NCI-H1092 (cell line): ENCODE results near the gene HAAO.

Source experiments
- DNase-seq: peaks from one replicate; lab custom pipeline; 2025; lab: John Stamatoyannopoulos, UW

The HAAO gene

DNA sequence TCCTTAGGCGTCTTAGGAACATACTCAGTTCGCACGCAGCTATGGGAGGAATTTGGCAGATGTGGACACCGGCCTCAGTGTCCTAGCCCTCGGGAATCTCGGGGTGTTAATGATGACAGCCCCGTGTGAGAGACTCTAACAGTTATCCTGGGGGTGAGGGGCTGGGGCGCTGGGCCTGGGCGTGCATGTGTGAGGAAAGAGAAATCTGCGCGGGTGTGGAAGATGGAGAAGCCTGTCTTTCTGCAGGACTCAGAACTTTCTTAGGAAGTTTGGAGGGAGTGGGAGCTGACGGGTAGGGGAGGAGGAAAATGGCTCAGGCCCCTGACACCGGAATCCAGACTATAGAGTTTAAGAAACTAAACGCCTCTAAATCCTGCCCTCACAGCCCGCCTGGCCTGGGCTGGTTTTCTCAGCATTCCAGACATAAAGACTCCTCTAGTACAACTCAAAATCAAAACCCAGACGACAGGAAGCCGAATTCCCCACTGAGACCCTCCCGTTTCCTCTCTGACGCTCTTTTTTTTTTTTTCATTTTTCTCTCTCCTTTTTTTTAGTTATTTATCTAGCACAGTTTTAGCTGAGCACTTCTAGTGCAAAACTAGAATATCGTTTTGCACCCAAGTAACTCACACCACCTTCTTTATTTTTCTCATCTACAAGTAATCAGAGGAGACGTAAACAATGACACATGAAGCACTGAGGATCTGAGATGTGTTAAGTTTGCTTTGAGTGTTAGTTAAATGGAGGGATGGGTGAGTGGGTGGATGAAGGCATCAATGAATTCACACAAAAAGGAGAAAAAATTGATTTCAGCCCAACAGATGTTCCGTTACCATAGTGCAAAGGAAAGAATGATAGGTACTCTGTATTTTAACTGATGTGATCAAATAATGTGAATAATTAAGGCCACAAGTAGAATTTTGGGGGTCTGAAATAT is 1.2 kb upstream of the HAAO start:
- no peak for DNase-seq

DNA sequence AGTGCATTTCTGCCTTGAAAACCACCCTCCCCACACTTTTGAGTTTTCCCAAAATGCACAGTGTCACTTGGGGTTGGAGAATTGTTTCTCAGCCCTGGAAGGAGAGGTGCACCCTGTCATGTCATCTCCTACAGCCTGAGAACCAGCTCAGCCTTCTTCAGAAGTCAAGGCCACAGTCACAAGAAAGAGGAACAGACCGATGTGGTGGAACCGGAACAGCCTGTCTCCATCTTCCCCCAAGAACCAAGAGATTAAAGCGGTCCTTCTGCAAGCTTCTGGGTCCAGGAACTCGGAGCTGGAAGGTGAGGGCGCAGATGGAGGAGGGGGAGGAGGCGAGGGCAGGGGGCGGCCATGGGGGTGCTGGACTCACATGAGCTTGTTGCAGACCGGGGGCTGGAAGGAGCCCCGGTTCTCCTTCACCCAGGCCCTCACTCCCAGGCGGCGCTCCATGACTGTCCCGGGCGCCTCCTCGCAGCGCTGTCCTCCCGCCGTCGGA is 248 bp downstream of the HAAO start:
- no peak for DNase-seq

DNA sequence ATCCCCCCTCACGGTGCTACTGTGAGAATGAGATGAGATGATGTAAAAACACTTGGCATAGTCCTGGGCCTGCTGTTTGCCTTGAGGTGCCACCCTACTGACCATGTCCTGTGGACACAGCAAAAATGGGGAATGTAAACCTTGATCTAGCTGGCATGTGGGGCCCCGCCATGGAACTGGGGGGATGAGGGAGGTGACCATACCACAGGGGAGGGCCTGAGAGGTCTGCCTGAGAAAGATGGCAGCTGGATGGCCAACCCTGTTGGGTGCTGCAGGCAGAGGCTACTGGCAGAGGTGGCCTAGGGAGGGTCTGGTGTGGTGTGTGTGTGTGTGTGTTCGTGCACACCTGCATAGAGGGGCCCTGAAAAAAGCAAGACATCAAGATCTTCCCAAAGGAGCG is 777 bp downstream of the HAAO start:
- DNase-seq, result no peak

DNA sequence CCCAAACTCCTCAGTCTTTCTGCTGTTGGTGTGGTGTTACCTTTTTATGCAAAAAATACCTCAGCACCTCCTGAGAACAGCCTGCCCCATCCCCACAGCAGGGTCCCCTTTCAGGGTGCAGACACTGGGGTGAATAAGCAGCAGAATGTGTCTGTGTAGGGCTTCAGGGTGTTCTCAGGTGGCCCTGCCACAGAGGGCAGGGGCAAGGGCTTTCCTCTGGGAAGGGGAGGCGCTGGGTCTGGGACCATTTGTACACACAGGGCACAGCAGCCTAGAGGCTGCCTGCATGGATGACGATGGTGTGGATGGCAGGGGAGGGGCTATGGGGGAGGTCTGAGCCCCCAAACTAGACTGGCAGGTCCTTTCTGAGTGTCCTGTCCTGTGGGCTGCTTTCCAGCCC is 2.6 kb downstream of the HAAO start:
- no peak for DNase-seq

DNA sequence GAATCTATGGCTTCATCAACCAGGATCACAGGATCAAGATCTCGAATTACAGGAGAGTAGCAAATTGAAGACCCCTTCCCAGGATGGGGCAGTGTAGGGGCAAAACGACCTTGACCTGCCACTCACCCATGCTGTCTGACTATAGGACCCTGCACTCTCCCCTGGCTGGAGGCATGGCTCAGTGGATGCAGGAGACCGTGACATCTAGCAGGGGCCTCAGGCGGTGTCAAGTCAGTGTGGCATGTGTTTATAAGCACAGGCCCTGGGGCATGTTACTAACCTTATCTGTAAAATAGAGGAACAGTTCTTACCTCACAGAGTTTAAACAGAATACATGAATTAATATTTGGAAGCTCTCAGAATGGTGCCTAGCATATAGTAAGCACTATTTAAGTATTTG is 3.5 kb downstream of the HAAO start:
- no peak for DNase-seq

DNA sequence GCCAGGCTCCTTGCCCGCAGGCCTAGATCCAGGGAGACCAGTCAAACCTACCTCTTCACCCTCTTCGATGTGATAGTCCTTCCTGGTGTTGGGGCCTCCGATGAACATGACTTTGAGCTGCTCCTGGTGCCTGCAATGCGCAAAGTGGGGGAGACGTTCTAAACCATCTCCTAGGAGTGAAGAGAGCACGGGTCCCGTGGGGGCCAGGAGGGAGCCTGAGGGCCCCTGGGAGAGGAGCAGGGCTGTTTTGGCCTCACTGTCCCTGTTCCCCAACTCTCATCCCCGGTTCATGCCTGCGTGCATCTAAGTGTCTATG is 3.9 kb downstream of the HAAO start:
- no peak for DNase-seq

DNA sequence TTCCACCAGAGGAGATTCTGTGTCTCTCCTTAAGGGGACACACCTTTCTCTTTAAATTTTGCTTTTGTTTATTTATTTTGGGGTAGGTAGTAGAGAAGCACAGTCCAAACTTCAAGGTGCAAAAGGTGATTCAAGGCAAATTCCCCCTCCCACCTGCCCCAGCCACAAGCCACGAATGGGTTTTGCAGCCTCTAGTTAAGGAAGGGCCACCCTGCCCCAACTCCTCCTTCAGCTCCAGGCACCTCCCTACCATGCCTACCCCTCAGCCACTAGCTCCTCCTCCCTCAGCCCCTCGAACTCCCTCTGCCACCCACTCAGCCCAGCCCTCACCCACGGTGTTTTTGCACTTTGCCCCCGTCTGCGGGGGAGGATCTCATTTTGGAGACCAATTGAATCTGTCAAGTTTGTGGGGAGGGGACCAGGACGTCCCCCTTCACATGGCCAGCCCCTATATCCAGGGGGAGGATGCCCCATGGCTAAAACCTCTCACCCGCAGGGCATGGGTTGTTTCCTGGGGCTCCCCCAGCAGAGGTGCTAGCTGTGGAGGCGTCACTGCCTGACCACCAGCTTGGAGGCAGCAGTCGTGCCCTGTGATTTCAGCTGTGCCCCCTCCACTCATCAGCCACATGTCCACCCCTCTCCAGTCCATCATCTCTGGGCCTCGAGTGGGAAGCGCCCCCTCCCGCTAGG is 4.5 kb downstream of the HAAO start:
- no peak for DNase-seq

DNA sequence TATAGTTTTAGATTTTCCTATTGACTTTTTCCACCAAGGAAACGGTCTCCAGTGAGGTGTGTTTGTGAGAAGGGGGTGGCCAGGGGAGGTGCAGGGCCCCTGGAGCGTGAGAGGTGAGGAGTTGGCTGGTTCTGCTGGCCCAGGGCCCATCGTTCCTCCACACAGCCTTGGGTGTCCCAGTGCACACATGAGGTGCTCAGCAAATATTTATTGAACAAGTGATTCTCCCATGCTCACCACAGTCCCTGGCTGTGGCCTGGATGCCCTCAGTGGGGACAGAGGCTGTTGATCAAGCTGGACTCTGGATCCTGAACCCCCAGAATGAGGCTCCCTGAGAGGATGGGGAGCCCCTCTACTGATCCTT is 5.0 kb downstream of the HAAO start:
- no peak for DNase-seq

DNA sequence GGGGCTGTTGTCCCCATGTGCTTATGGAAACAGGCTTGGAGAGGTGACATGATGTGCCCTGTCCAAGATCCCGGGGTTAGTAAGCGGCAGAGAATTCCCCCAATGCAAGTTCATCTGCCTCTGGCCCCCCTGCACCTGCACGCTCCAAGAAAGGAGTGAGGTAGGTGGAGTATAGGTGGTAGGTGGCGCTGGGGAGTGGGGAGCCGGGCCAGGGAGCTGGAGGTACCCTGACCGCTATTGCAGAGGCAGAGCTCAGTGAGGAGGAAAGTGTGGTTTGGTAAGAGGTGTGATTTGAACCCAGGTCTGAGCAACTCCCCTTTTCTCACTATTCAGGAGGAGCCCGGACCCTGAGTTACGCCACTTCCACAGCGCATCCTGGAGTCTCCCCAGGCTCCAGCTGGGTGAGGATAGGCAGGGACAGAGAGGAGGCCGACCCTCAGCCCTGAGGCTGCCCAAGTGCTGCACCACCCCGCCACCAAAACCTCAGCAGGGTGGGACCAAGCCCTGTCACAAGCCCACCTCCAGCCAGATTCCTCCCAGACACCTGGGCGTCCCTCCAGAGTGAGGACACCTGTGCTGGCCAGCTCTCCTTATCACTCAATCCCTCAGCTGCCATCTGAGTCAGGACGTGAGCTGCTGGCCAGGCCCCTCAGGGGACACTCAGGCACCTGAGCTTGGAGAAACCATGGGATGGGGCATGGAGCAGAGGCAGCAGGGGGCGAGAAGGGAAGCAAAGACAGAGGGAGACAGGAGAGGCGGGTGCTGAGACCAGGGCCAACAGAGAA is 5.6 kb downstream of the HAAO start:
- DNase-seq, result no peak

DNA sequence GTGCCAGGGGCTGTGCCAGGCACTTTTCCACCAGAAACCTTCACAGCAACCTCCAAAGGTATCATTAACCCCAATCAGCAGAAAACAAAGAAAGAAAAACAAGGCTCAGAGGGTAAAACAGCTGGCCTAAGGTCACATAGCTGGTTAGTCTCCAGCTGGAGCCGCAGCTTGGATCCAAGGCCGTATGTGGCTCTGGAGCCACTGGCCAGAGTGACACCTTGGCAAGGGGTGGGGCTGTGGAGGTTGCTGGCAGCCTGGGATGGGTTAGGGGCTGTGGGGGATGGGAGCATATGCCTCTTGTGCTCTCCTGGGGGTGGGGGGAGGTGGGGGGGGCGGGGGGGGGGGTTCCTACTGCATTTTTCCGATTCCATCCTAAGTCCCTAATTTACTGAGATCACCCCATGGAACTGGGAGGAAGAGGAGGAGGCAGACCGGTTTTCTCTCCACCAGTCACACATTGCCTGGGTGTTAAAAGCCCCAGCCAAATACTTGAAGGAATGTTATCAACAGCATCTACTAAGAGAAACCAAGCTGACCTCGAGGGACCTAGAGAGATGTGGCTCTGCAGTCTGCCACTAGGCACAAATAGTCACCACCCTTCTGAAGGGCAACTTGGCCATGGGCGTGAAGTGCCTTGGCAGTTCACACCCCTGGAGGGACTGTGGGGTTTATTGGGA is 8.0 kb downstream of the HAAO start:
- DNase-seq, result no peak

DNA sequence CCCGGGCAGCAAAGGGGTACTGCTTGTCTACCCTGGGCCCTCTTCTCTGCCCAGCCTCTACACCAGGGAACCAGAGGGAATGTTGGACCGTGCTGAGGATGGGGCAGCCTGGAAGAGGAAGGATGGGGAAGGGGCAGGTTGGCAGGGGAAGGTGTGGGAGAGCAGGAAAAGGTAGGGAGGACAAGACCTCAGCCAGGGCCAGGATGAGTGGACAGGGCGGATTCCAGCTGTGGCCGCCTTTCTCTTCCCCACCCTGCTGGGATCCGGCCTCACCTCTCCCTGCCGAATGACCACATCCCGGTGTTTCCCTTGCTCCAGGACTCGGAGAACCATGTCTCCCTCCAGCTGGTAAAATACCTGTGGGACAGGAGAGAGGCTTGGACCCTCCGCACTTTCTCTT is 8.9 kb downstream of the HAAO start:
- DNase-seq, result no peak

DNA sequence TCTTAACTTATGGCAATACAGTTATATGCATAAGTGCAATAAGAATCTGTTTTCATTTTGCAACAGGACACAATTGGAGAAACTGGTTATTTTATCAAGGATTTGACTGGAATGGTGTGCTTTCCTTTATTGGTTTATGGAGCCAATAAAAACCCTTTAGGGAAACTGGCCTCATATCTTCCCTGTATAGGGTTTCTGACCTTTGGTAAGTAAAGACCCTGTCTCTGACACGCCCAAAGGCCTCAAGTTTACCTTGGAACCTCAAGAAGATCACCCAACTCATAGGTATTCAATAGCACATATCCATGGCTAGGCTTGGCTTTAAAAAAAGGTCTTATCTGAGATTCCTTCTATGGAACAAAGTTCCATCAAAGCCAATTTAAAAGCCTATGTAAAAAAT is 11.2 kb downstream of the HAAO start:
- no peak for DNase-seq

DNA sequence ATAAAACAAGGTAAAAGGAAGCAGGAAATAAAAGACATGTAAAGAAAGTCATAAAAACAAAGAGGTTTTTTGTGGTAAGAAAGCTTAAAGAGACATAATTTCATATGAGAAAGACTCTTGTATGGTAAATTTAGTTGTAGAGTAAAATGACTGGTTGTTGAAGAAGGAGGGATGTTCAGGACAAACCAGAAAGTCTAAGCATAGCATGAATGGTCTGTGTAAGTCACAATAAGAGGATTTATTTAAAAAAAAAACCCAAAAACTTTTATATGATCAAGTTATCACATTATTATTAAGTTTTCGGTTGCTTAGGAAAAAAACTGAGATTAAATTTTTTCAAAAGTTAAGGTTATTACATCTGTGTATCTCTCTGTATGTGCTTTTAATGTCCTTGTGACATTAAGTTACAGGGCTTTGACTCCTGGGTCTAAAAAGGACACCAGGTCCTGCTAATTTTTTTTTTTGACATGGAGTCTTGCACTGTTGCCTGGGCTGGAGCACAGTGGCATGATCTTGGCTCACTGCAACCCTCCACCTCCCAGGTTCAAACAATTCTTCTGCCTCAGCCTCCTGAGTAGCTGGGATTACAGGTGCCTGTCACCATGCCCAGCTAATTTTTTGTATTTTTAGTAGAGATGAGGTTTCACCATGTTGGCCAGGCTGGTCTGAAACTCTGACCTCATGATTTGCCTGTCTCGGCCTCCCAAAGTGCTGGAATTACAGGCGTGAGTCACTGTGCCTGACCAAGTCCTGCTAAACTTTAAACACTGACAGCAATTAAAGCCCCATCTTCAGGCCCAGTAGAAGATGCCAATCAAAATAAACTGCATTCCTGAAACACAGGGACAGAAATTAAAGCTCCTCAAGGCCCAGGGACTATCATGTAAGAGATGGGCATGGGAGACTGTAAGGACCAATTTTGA is 14.2 kb downstream of the HAAO start:
- no peak for DNase-seq

DNA sequence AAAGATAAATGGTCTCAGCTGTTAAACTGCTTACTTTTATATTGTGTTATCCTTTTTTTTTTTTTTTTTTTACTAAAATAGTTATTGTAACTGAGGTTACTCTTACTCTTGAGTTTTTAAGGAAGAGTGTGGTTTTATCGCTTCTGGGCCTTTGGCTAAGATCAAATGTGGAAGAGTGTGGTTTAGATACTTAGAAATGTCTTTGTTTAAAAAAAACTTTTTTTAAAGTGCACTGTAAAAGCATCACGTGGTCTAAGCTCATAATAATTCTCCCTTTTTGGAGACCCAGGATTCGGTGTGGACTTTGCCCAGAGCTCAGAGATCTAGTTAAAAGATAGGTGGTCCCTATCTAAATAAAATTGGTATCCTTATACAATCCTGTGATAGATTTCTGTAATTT is 16.6 kb downstream of the HAAO start:
- no peak for DNase-seq

DNA sequence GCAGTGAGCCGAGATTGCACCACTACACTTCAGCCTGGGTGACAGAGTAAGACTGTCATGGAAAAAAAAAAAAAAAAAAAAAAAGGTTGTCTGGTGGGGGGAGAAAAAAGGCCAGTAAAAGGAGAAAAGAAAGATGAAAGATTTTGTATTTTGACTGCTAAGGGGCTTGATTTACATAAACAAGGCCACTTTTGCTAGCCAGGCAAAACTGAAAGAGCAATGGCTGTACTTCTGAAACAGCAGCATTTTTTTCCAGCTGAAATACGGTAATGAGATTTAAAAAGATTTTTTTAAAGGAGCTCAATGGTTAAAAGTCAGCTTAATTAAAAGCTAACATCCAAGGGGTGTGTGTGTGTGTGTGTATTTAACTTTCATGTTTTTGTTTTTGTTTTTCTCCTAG is 17.2 kb downstream of the HAAO start:
- no peak for DNase-seq

DNA sequence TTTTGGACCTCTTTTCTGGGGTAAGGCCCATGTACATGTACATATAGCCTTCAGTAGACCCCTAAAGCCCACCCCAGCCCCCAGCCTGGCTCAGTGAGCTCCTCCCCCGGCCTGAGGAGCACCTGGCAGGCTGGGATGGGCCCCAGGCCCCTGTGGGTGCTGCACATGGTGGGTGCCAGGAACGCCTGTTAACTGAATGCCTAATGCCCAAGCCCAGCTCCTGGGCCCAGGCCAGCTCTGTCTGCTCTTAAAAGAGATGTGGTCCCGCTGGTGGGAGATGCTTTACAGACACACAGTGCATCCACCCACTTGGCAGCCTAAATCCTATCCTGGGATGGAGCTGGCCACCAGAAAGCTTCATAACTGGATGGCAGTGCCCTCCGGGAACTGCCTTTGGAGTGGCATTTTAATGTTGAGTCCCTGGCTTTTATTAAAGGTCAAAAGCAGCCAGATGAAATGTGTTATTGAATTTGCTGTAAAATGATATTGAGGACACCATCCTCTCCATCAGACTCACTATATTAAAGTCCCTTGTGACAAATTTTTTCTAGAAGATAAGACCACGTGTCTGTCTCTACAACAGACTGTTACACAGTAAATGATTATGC is 20.7 kb downstream of the HAAO start:
- DNase-seq, result no peak

DNA sequence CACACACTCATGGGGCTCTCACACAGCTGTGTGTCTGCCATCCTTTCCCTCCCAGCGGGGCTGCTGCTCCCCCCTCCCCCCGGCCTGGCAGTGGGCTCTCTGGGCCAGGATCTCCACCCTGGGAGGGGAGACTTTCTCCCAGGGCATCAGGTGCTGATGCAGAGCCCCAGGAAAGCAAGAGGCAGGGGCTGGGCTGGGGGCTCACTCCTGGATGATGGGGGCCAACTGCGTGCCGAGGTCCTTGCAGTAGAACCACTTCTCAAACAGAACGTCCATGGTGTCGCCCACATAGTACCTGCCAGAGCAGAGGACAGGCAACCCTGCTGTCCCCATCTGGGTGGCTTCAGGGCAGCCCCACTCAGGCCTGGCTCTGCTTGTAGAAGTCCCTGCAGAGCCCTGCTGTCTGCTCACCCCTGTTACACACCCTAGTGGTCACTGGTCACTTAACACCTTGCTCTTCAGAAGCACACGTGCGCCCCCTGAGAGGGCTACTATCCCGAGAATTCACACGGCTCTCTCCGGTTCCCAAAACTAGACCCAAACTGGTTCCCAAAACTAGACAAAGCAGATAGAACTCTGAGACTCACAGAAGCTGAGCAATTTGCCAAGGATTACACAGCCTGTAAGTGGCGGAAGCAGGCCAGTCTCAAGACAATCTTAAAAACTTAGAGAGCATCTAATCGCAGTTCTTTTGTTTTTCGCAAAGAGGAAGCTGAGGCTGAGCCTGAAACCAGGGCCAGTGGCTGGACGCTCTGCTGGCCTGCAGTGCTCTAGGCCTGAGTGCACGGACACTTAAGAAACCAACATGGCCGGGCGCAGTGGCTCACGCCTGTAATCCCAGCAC is 21.9 kb downstream of the HAAO start:
- DNase-seq, result peak; percentile 11

DNA sequence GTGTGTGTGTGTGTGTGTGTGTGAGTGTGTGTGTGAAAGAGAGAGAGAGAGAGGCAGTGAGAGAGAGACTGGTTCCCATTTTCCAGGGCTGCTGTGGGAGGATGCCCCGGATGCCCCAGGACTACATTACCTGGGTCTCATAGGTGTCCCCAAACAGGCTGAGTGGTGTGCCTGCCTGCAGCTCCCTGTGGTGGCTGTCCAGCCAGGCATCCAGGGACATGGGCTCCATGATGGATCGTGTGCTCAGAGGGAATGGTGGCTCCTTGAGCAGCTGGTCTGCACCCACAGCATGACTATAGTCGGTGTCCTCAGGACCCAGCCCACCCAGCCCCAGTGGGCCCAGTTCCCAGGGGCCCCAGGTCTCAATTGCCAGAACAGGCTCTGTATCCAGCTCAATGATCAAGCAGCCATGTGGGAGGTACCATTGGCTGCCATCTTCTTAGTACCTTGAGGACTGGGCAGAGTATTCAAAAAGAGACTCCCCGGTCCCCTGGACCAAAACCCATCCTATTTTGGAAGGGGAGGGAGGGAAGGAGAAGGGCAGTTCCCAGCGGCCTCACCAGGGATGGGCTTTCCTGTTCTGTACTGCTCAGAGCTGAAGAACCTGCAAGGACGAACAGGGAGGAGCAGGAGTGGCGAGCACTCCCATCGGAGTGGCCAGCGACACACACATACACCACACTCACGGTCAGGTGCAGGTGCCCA is 22.6 kb downstream of the HAAO start:
- DNase-seq, result no peak

DNA sequence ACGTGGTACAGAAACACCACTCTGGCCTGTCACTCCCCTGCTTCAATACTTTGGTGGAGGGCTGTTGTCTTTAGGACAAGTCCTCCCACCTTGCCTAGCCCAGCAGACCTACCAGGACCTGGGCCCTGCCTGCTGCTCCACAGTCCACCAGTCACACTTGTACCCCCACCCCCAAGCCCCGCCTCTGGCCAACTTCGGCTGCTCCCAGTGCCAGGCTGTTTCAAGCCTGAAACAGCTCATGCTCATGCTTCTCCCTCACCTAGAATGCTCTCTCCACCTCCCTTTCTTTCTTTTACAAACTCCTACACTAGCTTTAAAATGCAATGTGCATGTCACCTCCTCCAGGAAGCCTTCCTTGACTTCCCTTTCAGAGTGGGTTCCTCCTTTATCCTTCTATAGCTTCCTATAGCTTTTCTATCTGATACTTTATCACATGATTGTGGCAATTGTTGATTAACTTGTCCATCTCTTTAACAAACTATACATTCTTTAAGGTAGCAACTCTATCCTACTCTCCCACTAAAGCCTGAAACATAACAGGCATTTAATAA is 23.6 kb downstream of the HAAO start:
- no peak for DNase-seq
